CD4-positive, alpha-beta T cell treated with Interleukin-6 at 100 ng/mL for 8 hours (primary cell): Measurements from ENCODE around the gene CHCHD3.

Experiments used
- DNase-seq: peaks from one replicate; pipeline ENCODE4 v3.0.0-alpha.2; 2020; ENCODE audit warnings: mixed read lengths, low spot score

The CHCHD3 gene

GRCh38 chr7:132776048-132776620 lies 305.8 kb downstream of the CHCHD3 start:
- no peak for DNase-seq

- no peak for DNase-seq
These were observed 308.3 kb downstream of the CHCHD3 start for GRCh38 chr7:132773527-132773956.

- peak; percentile 47 for DNase-seq
These were observed 310.6 kb downstream of the CHCHD3 start for GRCh38 chr7:132771301-132771730.

- no peak for DNase-seq
These were observed 311.8 kb downstream of the CHCHD3 start for GRCh38 chr7:132770055-132770454.

- DNase-seq: no peak
These were observed 312.6 kb downstream of the CHCHD3 start for GRCh38 chr7:132769280-132769679.

GRCh38 chr7:132768099-132768498 lies 313.8 kb downstream of the CHCHD3 start:
- no peak for DNase-seq

GRCh38 chr7:132767378-132767777 lies 314.5 kb downstream of the CHCHD3 start:
- DNase-seq: no peak

GRCh38 chr7:132766660-132767059 lies 315.2 kb downstream of the CHCHD3 start:
- DNase-seq: no peak

GRCh38 chr7:132765861-132766260 lies 316.0 kb downstream of the CHCHD3 start:
- DNase-seq: no peak

GRCh38 chr7:132764762-132765161 lies 317.1 kb downstream of the CHCHD3 start:
- no peak for DNase-seq

GRCh38 chr7:132760866-132761265 lies 321.0 kb downstream of the CHCHD3 start:
- DNase-seq: no peak

- no peak for DNase-seq
These were observed 321.7 kb downstream of the CHCHD3 start for GRCh38 chr7:132760244-132760623.

- no peak for DNase-seq
These were observed 322.2 kb downstream of the CHCHD3 start for GRCh38 chr7:132759482-132760243.

- DNase-seq: no peak
These were observed 322.9 kb downstream of the CHCHD3 start for GRCh38 chr7:132758986-132759385.

- DNase-seq: no peak
These were observed 324.1 kb downstream of the CHCHD3 start for GRCh38 chr7:132757783-132758182.

- DNase-seq: no peak
These were observed 325.4 kb downstream of the CHCHD3 start for GRCh38 chr7:132756484-132756990.

GRCh38 chr7:132755538-132756483 lies 326.1 kb downstream of the CHCHD3 start:
- DNase-seq: no peak

- DNase-seq: no peak
These were observed 329.5 kb downstream of the CHCHD3 start for GRCh38 chr7:132752431-132752830.

GRCh38 chr7:132751244-132751647 lies 330.6 kb downstream of the CHCHD3 start:
- DNase-seq: no peak

- DNase-seq: no peak
These were observed 331.2 kb downstream of the CHCHD3 start for GRCh38 chr7:132750530-132751217.

GRCh38 chr7:132750096-132750495 lies 331.8 kb downstream of the CHCHD3 start:
- DNase-seq: no peak

- no peak for DNase-seq
These were observed 336.4 kb downstream of the CHCHD3 start for GRCh38 chr7:132745510-132745909.
